ENCODE measurements around the gene KCTD19. TPM values are rescaled to one million over a fixed set of nuclear protein-coding genes. Genes with fewer than 3 reads are reported as not detected.

The KCTD19 gene
- total RNA-seq, 2 experiments from 2014 or later: 1.2 to 2.5 TPM

DNA sequence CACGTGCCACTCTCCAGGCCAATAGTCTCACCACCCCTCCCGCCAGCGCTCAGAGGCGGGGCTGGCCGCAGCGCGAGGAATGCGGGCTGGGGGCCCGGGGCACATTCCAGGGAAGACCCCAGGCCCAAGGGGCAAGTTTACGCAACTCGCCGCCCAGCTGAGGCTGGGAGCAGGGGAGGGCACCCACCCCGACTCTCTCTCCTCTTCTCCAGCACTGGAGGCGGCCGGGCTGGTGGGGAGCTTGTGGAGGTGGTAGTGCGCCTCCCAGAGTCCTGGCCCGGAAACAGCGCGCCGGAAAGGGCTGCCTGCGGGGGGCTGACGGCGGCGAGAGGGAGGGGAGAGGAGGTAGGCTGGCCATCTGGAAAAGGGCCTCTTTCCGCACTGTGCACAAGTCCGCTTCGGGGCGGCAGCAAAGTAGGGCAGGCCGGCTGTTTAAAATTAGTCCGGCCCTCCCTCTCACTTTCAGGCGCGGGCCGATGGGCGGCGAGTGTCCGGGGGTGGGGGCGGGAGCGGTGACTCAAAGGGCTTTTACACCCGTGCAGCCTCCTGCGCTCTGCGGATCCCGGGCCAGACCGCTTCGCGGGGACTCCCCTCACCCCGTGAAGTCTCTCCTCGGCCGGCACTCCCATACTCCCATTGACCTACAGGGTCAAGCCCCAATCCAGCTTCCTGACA, 80.3 kb downstream of the KCTD19 start:
- intact Hi-C loops (cut with micrococcal nuclease): loop anchor here (2.0 to 10.0 kb wide), 4 partner anchors 33 to 419 kb away; partner anchors contain the start of genes ACD, C16orf86, ENKD1 and FBXL8
- Mint-ChIP-seq H3K4me3 (peak overlapping the region; percentile 90), H3K36me3 (peaks cover 4% of the 10 kb centered on the region), H3K27me3 (peaks cover 1% of the 10 kb centered on the region), H3K9me3 (no peaks in the 10 kb centered on the region), H3K27ac (peak overlapping the region; percentile 86), H3K4me1 (ENCODE audit: low read depth) (peaks cover 52% of the 10 kb centered on the region)
- CTCF ChIA-PET: interaction anchor here (1.0 to 2.0 kb wide), 2 partner anchors 9 to 147 kb away, joined by 4 to 7 read pairs; partner anchors contain the start of gene TPPP3
- peak; percentile 76 for DNase-seq
- POLR2A ChIA-PET: interaction anchor here (1.1 to 5.0 kb wide), 3 partner anchors 19 to 317 kb away, joined by 3 to 37 read pairs (median 3); partner anchors contain the start of genes ATP6V0D1 and TMEM208

DNA sequence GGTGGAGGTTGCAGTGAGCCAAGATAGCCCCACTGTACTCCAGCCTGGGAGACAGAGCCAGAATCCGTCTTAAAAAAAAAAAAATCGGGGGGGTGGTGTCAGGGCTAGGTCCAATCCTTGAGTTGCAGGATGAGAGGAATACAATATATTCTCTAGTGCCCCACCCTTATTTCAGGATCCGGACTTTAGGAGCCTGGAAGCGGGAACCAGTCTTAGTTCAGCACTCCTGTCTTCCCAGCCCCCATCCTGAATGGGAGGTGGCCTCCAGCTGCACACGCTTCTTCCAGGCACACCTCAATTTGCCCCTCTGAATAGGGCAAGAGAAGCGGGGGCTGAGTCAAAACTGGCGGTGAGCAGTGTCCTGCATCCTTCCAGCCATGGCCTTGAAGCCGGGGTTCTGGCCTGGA, 80.9 kb downstream of the KCTD19 start:
- ChIA-PET CTCF (interaction anchor here (0.7 to 2.0 kb wide), 5 partner anchors 8 to 236 kb away, joined by 4 to 7 read pairs (median 5); partner anchors contain the start of genes ATP6V0D1, PLEKHG4 and TPPP3), POLR2A (interaction anchor here (1.0 to 5.0 kb wide), 4 partner anchors 10 to 33 kb away, joined by 3 to 37 read pairs (median 10); partner anchors contain the start of genes PLEKHG4 and TMEM208)
- peaks cover 4% of the 10 kb centered on the region for H3K36me3 Mint-ChIP-seq
- DNase-seq: no peak
- intact Hi-C loops (cut with micrococcal nuclease): loop anchor here (2.0 to 10.0 kb wide), 4 partner anchors 33 to 419 kb away; partner anchors contain the start of genes ACD, C16orf86, ENKD1 and FBXL8
- H3K9me3 Mint-ChIP-seq: no peaks in the 10 kb centered on the region
- peaks cover 1% of the 10 kb centered on the region for H3K27me3 Mint-ChIP-seq
- peak overlapping the region; percentile 90 for H3K4me3 Mint-ChIP-seq
- peaks cover 56% of the 10 kb centered on the region for H3K4me1 Mint-ChIP-seq (ENCODE audit: low read depth)
- peak overlapping the region; percentile 94 for H3K27ac Mint-ChIP-seq

DNA sequence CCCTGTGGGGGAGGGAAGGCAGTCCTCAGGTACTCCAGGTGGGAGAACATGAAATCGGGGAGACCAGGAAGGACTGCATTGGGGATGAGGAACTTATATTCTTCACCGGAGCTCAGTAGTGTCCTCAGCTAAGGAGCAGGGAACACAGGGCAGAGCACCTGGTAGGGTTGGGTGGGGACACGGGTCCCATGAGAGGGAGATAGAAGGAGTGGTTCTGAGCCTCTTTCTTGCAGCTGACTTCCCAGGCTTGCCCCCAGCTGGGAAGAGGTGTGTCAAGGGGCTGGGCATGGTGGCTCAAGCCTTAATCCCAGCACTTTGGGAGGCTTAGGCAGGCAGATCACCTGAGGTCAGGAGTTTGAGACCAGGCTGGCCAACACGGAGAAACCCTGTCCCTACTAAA, 81.4 kb downstream of the KCTD19 start:
- Mint-ChIP-seq H3K4me1 (ENCODE audit: low read depth) (peaks cover 58% of the 10 kb centered on the region), H3K36me3 (peaks cover 4% of the 10 kb centered on the region), H3K27ac (peak overlapping the region; percentile 94), H3K9me3 (no peaks in the 10 kb centered on the region), H3K4me3 (peak overlapping the region; percentile 90), H3K27me3 (peaks cover 1% of the 10 kb centered on the region)
- ChIA-PET POLR2A (interaction anchor here (1.0 to 5.0 kb wide), 5 partner anchors 9 to 53 kb away, joined by 3 to 37 read pairs (median 9); partner anchors contain the start of genes E2F4, PLEKHG4 and TMEM208), CTCF (interaction anchor here (0.6 to 1.9 kb wide), 9 partner anchors 9 to 236 kb away, joined by 3 to 15 read pairs (median 4); partner anchors contain the start of genes ATP6V0D1, E2F4, PLEKHG4 and TMEM208)
- intact Hi-C loops (cut with micrococcal nuclease): loop anchor here (10.0 kb wide), 1 partner anchor 420 kb away; the partner anchor contains the start of genes ACD, C16orf86, ENKD1 and PARD6A
- no peak for DNase-seq

DNA sequence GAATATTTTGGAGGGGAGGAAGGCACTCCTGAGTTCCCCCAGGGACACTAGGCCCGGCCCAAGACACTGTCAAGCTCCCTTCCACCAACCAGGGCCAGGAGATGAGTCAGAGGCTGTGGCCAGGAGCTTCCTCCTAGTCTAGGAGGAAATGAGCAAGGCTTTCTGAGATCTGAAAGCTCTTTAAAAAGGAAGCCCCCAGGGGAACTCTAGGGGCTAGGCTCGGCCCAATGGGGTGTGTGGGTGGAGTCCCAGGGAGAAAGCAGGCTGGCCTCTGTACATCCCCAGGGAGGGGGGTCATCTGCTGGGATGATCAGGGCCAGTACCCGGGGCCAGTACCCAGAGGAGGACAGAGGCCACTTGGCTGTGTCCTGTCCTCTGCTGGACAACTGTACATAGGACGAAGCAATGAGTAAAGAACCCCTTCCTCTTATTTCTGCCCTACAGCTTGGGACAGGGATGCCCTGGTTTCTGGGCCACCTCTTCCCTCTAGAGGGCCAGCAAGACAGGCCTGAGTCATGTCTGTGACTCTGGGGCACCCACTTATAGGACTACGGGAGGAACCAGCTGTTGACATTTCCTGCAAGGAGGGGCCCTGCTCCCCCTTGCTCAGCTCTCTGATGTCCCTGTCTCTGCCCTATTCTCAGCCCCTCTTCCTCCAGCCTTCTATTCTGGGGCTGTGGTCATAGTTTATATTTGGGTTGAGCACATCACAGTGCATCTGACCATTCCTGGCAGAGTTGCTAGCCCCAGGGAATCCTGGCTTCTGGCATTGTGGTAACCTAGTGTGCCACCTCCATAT, 82.0 kb downstream of the KCTD19 start:
- peaks cover 5% of the 10 kb centered on the region for H3K36me3 Mint-ChIP-seq
- ChIA-PET CTCF (interaction anchor here (0.6 to 2.3 kb wide), 16 partner anchors 9 to 237 kb away, joined by 3 to 15 read pairs (median 4); partner anchors contain the start of genes ATP6V0D1, E2F4, ELMO3 and NOL3), POLR2A (interaction anchor here (0.7 to 5.0 kb wide), 11 partner anchors 9 to 259 kb away, joined by 3 to 37 read pairs (median 3); partner anchors contain the start of genes E2F4, PLEKHG4 and TMEM208)
- intact Hi-C loops (cut with micrococcal nuclease): loop anchor here (1.0 to 10.0 kb wide), 4 partner anchors 8 to 420 kb away; partner anchors contain the start of genes ACD, ATP6V0D1, C16orf86 and ENKD1
- H3K27me3 Mint-ChIP-seq: peaks cover under 1% of the 10 kb centered on the region
- peak overlapping the region; percentile 90 for H3K4me3 Mint-ChIP-seq
- H3K4me1 Mint-ChIP-seq (ENCODE audit: low read depth): peaks cover 57% of the 10 kb centered on the region
- DNase-seq: peak; percentile 92
- no peaks in the 10 kb centered on the region for H3K9me3 Mint-ChIP-seq
- peak overlapping the region; percentile 94 for H3K27ac Mint-ChIP-seq

DNA sequence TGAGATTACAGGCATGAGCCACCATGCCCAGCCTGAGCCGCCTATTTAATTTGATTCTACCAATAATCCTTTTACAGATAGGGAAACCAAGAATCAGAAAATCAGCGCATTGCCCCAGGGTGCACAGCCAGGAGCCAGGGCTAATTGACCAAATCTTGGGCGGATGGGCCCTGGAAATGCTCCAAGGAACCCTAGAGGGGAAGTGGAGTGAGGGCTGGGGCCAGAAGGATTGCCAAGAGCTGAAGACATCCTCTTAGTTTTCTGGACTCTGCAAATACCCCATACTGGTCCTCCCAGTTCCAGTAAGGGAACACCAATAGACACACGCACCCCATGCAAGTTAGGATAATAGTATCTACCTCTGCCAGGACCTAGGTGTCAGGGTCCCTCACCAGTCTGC, 83.1 kb downstream of the KCTD19 start:
- peaks cover 54% of the 10 kb centered on the region for H3K4me1 Mint-ChIP-seq (ENCODE audit: low read depth)
- H3K9me3 Mint-ChIP-seq: no peaks in the 10 kb centered on the region
- intact Hi-C loops (cut with micrococcal nuclease): loop anchor here (10.0 kb wide), 1 partner anchor 421 kb away; the partner anchor contains the start of genes ACD, C16orf86, ENKD1 and PARD6A
- no peak for DNase-seq
- ChIA-PET CTCF (interaction anchor here (1.3 to 2.3 kb wide), 5 partner anchors 17 to 156 kb away, joined by 4 to 15 read pairs (median 7); partner anchors contain the start of genes ELMO3 and TMEM208), POLR2A (interaction anchor here (0.5 to 5.0 kb wide), 4 partner anchors 7 to 29 kb away, joined by 3 to 37 read pairs (median 7); partner anchors contain the start of gene TMEM208)
- no peak overlapping the region for H3K4me3 Mint-ChIP-seq
- no peaks in the 10 kb centered on the region for H3K27me3 Mint-ChIP-seq
- H3K27ac Mint-ChIP-seq: peak overlapping the region; percentile 94
- peaks cover 9% of the 10 kb centered on the region for H3K36me3 Mint-ChIP-seq

DNA sequence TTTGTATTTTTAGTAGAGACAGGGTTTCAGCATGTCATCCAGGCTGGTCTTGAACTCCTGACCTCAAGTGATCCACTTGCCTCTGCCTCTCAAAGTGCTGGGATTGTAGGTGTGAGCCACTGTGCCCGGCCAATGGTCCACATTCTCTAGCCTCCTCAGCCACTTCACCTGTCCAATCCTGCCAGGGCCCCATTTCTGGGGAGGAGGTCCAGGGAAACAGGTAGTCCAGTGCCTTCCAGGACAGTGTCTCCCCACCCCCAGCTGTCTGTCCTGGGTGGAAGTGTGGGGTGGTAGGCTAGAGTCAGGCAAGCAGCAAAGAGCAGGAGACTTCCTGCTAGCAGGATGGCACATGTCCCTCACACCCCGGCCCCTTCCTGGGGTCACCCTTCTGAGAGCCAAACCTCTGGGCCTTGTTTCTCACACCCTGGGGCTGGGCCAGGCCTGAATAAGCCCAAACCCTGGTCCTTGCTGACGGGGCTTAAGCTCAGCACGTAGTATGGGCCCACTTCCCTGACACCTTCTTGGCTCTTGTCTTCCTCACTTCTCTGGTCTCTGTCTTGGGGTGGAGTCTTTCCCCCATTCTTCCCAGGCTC, 84.3 kb downstream of the KCTD19 start:
- peak overlapping the region; percentile 21 for H3K27ac Mint-ChIP-seq
- H3K4me3 Mint-ChIP-seq: no peak overlapping the region
- no peaks in the 10 kb centered on the region for H3K27me3 Mint-ChIP-seq
- H3K36me3 Mint-ChIP-seq: peaks cover 15% of the 10 kb centered on the region
- H3K9me3 Mint-ChIP-seq: no peaks in the 10 kb centered on the region
- DNase-seq: no peak
- ChIA-PET POLR2A (no interaction called here), CTCF (interaction anchor here (1.1 to 2.3 kb wide), 3 partner anchors 18 to 157 kb away, joined by 4 to 9 read pairs (median 4); partner anchors contain the start of gene ELMO3)
- peaks cover 46% of the 10 kb centered on the region for H3K4me1 Mint-ChIP-seq (ENCODE audit: low read depth)
- intact Hi-C loops (cut with micrococcal nuclease): loop anchor here (10.0 kb wide), 1 partner anchor 423 kb away; the partner anchor contains the start of genes ACD, C16orf86, ENKD1 and PARD6A

DNA sequence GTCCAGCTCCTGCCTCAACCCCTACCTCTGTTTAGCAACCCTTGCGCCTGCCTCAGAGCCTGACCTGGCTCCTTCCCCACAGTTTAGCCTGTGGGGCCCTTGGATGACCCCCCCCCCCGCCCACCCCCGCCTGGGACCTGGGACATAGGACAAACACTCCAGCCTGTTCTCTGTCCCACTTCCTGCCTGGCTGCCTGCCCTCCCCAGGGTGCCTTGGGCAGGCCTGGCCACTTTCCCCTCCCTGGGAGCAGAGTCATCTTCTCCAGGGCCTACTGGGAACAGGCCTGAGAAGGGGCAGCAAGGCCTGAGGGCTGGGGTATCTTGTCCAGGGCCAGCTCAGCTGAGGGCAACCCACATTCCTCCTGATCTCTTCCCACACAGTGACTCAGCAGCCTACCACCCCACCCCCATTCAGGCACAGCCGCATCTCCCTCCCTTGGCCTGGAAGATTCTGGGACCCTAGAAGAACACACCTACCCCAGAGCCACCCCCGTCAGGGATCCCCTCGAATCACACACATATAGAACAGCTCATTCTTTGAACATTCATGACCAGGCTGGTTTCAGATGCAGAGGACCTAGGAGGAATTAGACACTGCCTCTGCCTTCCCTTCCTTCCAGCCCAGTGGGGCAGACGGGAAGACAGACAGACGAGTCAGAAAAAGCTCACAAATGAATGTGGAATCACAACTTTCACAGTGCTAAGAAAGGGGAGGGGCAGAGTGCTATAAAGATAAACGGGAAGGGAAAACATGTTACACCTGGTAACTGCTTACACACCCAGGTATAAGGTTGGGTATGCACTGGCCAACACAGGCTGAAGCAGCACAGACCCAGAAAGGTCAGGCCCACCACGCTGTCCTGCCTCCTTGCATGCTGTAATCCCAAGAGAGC, 85.3 kb downstream of the KCTD19 start:
- peak overlapping the region; percentile 67 for H3K27ac Mint-ChIP-seq
- no peak overlapping the region for H3K4me3 Mint-ChIP-seq
- POLR2A ChIA-PET: no interaction called here
- CTCF ChIA-PET: interaction anchor here (1.3 kb wide), 1 partner anchor 14 kb away, joined by 3 read pairs; the partner anchor contains the start of gene TMEM208
- H3K36me3 Mint-ChIP-seq: peaks cover 22% of the 10 kb centered on the region
- no peaks in the 10 kb centered on the region for H3K27me3 Mint-ChIP-seq
- no peaks in the 10 kb centered on the region for H3K9me3 Mint-ChIP-seq
- peaks cover 48% of the 10 kb centered on the region for H3K4me1 Mint-ChIP-seq (ENCODE audit: low read depth)
- intact Hi-C loops (cut with micrococcal nuclease): loop anchor here (10.0 kb wide), 1 partner anchor 424 kb away; the partner anchor contains the start of genes ACD, C16orf86, ENKD1 and PARD6A
- DNase-seq: no peak

DNA sequence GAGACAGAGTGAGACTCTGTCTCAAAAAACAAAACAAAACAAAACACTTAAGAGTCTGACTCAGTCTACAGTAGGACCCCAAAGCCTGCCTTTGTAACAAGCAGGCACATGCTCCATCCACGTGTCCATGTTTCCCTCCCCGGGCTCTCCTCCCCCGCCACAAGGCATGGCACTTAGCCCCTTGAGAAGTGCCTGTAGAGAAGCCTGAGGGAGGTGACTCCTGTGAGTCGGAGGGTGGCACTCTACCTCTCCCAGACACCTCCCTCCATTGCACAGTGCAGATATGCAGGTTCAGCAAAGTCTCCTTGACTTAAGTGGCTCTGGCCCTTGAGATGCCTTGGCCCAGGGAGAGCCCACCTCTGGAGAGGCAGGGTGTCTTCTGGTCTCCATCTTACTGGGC, 86.0 kb downstream of the KCTD19 start:
- no peak overlapping the region for H3K4me3 Mint-ChIP-seq
- peaks cover 50% of the 10 kb centered on the region for H3K4me1 Mint-ChIP-seq (ENCODE audit: low read depth)
- no peak for DNase-seq
- ChIA-PET POLR2A (no interaction called here), CTCF (interaction anchor here (1.3 kb wide), 1 partner anchor 13 kb away, joined by 3 read pairs; the partner anchor contains the start of gene TMEM208)
- peaks cover 29% of the 10 kb centered on the region for H3K36me3 Mint-ChIP-seq
- no peaks in the 10 kb centered on the region for H3K9me3 Mint-ChIP-seq
- H3K27ac Mint-ChIP-seq: no peak overlapping the region
- H3K27me3 Mint-ChIP-seq: no peaks in the 10 kb centered on the region
- intact Hi-C loops (cut with micrococcal nuclease): loop anchor here (10.0 kb wide), 1 partner anchor 424 kb away; the partner anchor contains the start of genes ACD, C16orf86, ENKD1 and PARD6A

Measured in activated CD4-positive, alpha-beta memory T cell treated with anti-CD3 and anti-CD28 coated beads for 36 hours (primary cell).